HepG2 (cell line): Measurements from ENCODE around the gene SNX21. TPM values are rescaled to one million over a fixed set of nuclear protein-coding genes. Genes with fewer than 3 reads are reported as not detected.
A peak's percentile ranks its signal among the peaks of the same experiment; 100 is the strongest.

Experiments used
- ATAC-seq: fragments of 200-7000 bp; cut with Tn5 transposase; 3 replicates; pipeline ENCODE4 v1.9.1; 2020; ENCODE audit warnings: mild to moderate bottlenecking, moderate library complexity
- BruUV-seq: library from RNA; stranded (reverse); fragments of 400-500 nt; replicated peaks from 2 replicates; lab custom pipeline; 2021; lab: Mats Ljungman, UMichigan
- CTCF ChIA-PET: fragments of 300-600 bp; formaldehyde crosslinking; extraction: SDS; loops from one replicate; lab custom pipeline; 2021; ENCODE audit warnings: low total read pairs, inconsistent platforms, low intra/inter-chr PET ratio; lab: Yijun Ruan, JAX
- POLR2A ChIA-PET: fragments of 350-600 bp; sonication (Branson Sonifier 250); formaldehyde crosslinking; loops from one replicate; lab custom pipeline; 2020; ENCODE audit warnings: antibody characterized with exemption, inconsistent platforms; lab: Yijun Ruan, JAX
- DNase-seq: peaks from one replicate; pipeline ENCODE4 v3.0.0-alpha.2; 2015; ENCODE audit warnings: low spot score
- FAIRE-seq: peaks from 3 replicates; lab custom pipeline; 2011; peaks lifted over from hg19 to GRCh38; lab: Jason Lieb, UNC
- H2AFZ ChIP-seq: one replicate; pipeline ENCODE4 v1.6.1; 2011; ENCODE audit warnings: low read length, inconsistent platforms
- H3K27ac ChIP-seq: fragments of 300-600 bp; 3 replicates; pipeline ENCODE4 v1.8.0; 2011; ENCODE audit warnings: mixed run types, mild to moderate bottlenecking, mixed read lengths, low read length, inconsistent platforms; ENCODE audit not compliant: insufficient read depth; ENCODE audit errors: extremely low read length
- H3K27me3 ChIP-seq, 2 experiments: fragments of 200-600 bp in 1 of 2; 2 replicates in 1 of 2; 3 replicates in 1 of 2; pipeline versions ENCODE4 v1.6.0 to v1.8.0; 2011; ENCODE audit warnings: low read length in 2 of 2, mild to moderate bottlenecking in 2 of 2, moderate library complexity in 2 of 2, inconsistent platforms in 1 of 2; ENCODE audit not compliant: insufficient read depth in 2 of 2, control insufficient read depth in 1 of 2
- H3K36me3 ChIP-seq, 2 experiments: fragments of 200-600 bp in 1 of 2; replicated peaks in 1 of 2; 2 replicates in 1 of 2; 3 replicates in 1 of 2; pipeline versions ENCODE4 v1.5.1 to v1.8.0; 2011; ENCODE audit warnings: low read length in 2 of 2, inconsistent platforms in 1 of 2; ENCODE audit not compliant: insufficient read depth in 2 of 2, control insufficient read depth in 1 of 2
- H3K4me1 ChIP-seq: 2 replicates; pipeline ENCODE4 v1.5.1; 2012; ENCODE audit warnings: low read length, inconsistent platforms; ENCODE audit not compliant: insufficient read depth
- H3K4me2 ChIP-seq: 2 replicates; pipeline ENCODE4 v1.6.0; 2011; ENCODE audit warnings: low read depth, low read length, inconsistent platforms
- H3K4me3 ChIP-seq, 3 experiments: fragments of 200-600 bp in 1 of 3; sonication (generic), shearing (Covaris generic) in 1 of 3; replicated peaks in 1 of 3; 2 replicates each; pipeline ENCODE4 v1.5.1; 2011 to 2016; ENCODE audit warnings: low read length in 3 of 3, inconsistent platforms in 2 of 3, low read depth in 2 of 3, mild to moderate bottlenecking in 2 of 3, control low read depth in 1 of 3, mixed read lengths in 1 of 3; ENCODE audit not compliant: insufficient read depth in 1 of 3
- H3K79me2 ChIP-seq: one replicate; pipeline ENCODE4 v1.6.1; 2011; ENCODE audit warnings: low read length, inconsistent platforms; ENCODE audit not compliant: insufficient read depth
- H3K9ac ChIP-seq: 2 replicates; pipeline ENCODE4 v1.6.0; 2011; ENCODE audit warnings: mild to moderate bottlenecking, low read depth, low read length, inconsistent platforms; ENCODE audit not compliant: insufficient read depth
- H3K9me3 ChIP-seq: 2 replicates; pipeline ENCODE4 v1.5.1; 2012; ENCODE audit warnings: mild to moderate bottlenecking, low read length
- H4K20me1 ChIP-seq: 2 replicates; pipeline ENCODE4 v1.6.0; 2011; ENCODE audit warnings: inconsistent platforms, mild to moderate bottlenecking, low read length, moderate library complexity; ENCODE audit not compliant: insufficient read depth
- ATF7 ChIP-seq, 2 experiments: fragments of 450-650 bp in 1 of 2; sonication (generic) in 1 of 2; formaldehyde crosslinking in 1 of 2; IDR thresholded peaks; 2 replicates each; pipeline versions ENCODE4 v1.4.0 to v1.6.1; 2016 to 2020; ENCODE audit warnings: antibody characterized with exemption in 1 of 2, mild to moderate bottlenecking in 1 of 2, missing genetic modification reagents in 1 of 2
- E2F5 ChIP-seq: sonication (generic); formaldehyde crosslinking; conservative IDR thresholded peaks from 2 replicates; pipeline ENCODE4 v1.4.0; 2020; ENCODE audit warnings: missing genetic modification reagents
- FIP1L1 ChIP-seq: fragments of 200-400 bp; formaldehyde crosslinking; IDR thresholded peaks from 2 replicates; pipeline ENCODE4 v1.6.1; 2018; ENCODE audit warnings: low read depth, mild to moderate bottlenecking, low read length, moderate library complexity, borderline replicate concordance; ENCODE audit not compliant: insufficient read depth
- FOXK1 ChIP-seq: sonication (generic); formaldehyde crosslinking; IDR thresholded peaks from 2 replicates; pipeline ENCODE4 v1.4.0; 2020; ENCODE audit warnings: low read depth, missing genetic modification reagents, borderline replicate concordance
- NFE2L1 ChIP-seq: sonication (generic); formaldehyde crosslinking; IDR thresholded peaks from 2 replicates; pipeline ENCODE4 v1.4.0; 2020; ENCODE audit warnings: missing genetic modification reagents, mild to moderate bottlenecking, borderline replicate concordance
- TFDP2 ChIP-seq: sonication (generic); formaldehyde crosslinking; IDR thresholded peaks from 2 replicates; pipeline ENCODE4 v1.4.0; 2020; ENCODE audit warnings: missing genetic modification reagents
- ZNF280B ChIP-seq: sonication (generic); formaldehyde crosslinking; IDR thresholded peaks from 2 replicates; pipeline ENCODE4 v1.5.0; 2020; ENCODE audit warnings: missing genetic modification reagents, mild to moderate bottlenecking, borderline replicate concordance
- ZNF432 ChIP-seq: sonication (generic); formaldehyde crosslinking; IDR thresholded peaks from 2 replicates; pipeline ENCODE4 v1.5.0; 2020; ENCODE audit warnings: missing genetic modification reagents, mild to moderate bottlenecking, borderline replicate concordance
- ZNF558 ChIP-seq: sonication (generic); formaldehyde crosslinking; IDR thresholded peaks from 2 replicates; pipeline ENCODE4 v1.9.0; 2022; ENCODE audit warnings: mild to moderate bottlenecking, missing genetic modification reagents, borderline replicate concordance
- ZNF740 ChIP-seq: sonication (generic); formaldehyde crosslinking; IDR thresholded peaks from 2 replicates; pipeline ENCODE4 v1.4.0; 2020; ENCODE audit warnings: missing genetic modification reagents
- ZSCAN21 ChIP-seq: sonication (generic); formaldehyde crosslinking; IDR thresholded peaks from 2 replicates; pipeline ENCODE4 v1.8.0; 2022; ENCODE audit warnings: mild to moderate bottlenecking, missing genetic modification reagents, moderate library complexity, borderline replicate concordance
- ZSCAN29 ChIP-seq: sonication (generic); formaldehyde crosslinking; conservative IDR thresholded peaks from 2 replicates; pipeline ENCODE4 v1.4.0; 2020; ENCODE audit warnings: mild to moderate bottlenecking, missing genetic modification reagents
- WGBS: methylation state at CpG from one replicate; pipeline ENCODE4 v1.1.6; 2017; ENCODE audit warnings: low lambda C conversion rate; 5-methylcytosine and 5-hydroxymethylcytosine counted together
- in situ Hi-C: cut with HindIII; loops from 2 replicates; pipeline ENCODE4 v1.10.0; 2017; ENCODE audit warnings: low pct_unique_long_range_greater_than_20kb; ENCODE audit not compliant: extremely low pct_ligation_motif_present
- intact Hi-C: fragments of 100-400 bp; cut with micrococcal nuclease; formaldehyde crosslinking; loops from one replicate; pipeline ENCODE4 v1.10.0; 2022; ENCODE audit not compliant: unreplicated experiment
- polyA plus RNA-seq, 8 experiments: library from polyadenylated mRNA; depleted of rRNA in 3 of 8; stranded (reverse) in 7 of 8; unstranded in 1 of 8; fragments of >200 nt; fragmentation: Illumina TruSeq in 4 of 8; extraction: Trizol in 4 of 8; gene quantifications; 2 replicates each; pipeline versions ENCODE4 v1.2.1 to v1.2.3, GENCODE V29; 2011 to 2016; ENCODE audit warnings: low read depth in 4 of 8, missing spikeins in 1 of 8, mixed read lengths in 1 of 8; ENCODE audit not compliant: insufficient read depth in 1 of 8
- total RNA-seq, 5 experiments: library from RNA; depleted of rRNA; stranded (reverse); fragments of >200 nt; fragmentation: Illumina TruSeq; extraction: Trizol; gene quantifications; 2 replicates each; pipeline ENCODE4 v1.2.3, GENCODE V29; 2016; ENCODE audit warnings: low read depth in 1 of 5

SNX21 gene
- total and polyA plus RNA-seq, 2 of the 13 experiments (the other 11 are each of a cell fraction or from before 2014, with no cell fraction given), result 7.7 to 12.8 TPM

- H3K4me2 ChIP-seq, result no peak overlapping the region
- in situ Hi-C loops, result no loop called here
Measured at GRCh38 chr20:45816951-45817350, 16.6 kb upstream of the SNX21 start.

GRCh38 chr20:45817376-45818194 is 16.0 kb upstream of the SNX21 start:
- Histone ChIP-seq H3K36me3 (peaks cover 4 to 10% of the 10 kb centered on the region in 2 experiments), H2AFZ (no peak overlapping the region), H3K27me3 (no peaks in the 10 kb centered on the region), H3K27ac (no peak overlapping the region), H4K20me1 (no peaks in the 10 kb centered on the region), H3K4me2 (no peak overlapping the region), H3K79me2 (peaks cover 15% of the 10 kb centered on the region), H3K9me3 (no peaks in the 10 kb centered on the region), H3K4me3 (no peak overlapping the region), H3K9ac (no peak overlapping the region), H3K4me1 (peaks cover 36% of the 10 kb centered on the region)
- no peak for ATAC-seq
- DNase-seq, result no peak
- no peak for FAIRE-seq
- intact Hi-C loops (no loop called here), in situ Hi-C loops (no loop called here)
- CTCF ChIA-PET, result no interaction called here
- no TSS peak for BruUV-seq
- WGBS, result 83% methylated on average over 9 of the region's 9 CpGs
- POLR2A ChIA-PET, result interaction anchor here (1.0 to 1.3 kb wide), 3 partner anchors 8 to 116 kb away, joined by 3 to 4 read pairs (median 3); partner anchors contain the start of genes DNTTIP1, PCIF1 and WFDC3
- TF ChIP-seq ZNF280B (CRISPR knock-in tag) (0 out of 2 replicates have a peak, but pooled peaks have one; percentile 24), NFE2L1 (CRISPR knock-in tag) (no peak), E2F5 (CRISPR knock-in tag) (no peak), FIP1L1 (no peak), ZSCAN29 (CRISPR knock-in tag) (no peak), TFDP2 (no peak), ZNF432 (CRISPR knock-in tag) (no peak), ATF7 (IDR thresholded peaks at IDR 0.05) (peak; percentile 13; the same call in 1 of the 2 replicates), ATF7 (CRISPR knock-in tag; IDR thresholded peaks at IDR 0.05) (no peak)

More at GRCh38 chr20:45816951-45817350, 16.6 kb upstream of the SNX21 start:
- WGBS, result 93% methylated on average over 3 of the region's 3 CpGs
- Histone ChIP-seq H3K4me1 (peaks cover 32% of the 10 kb centered on the region), H3K9ac (no peak overlapping the region), H4K20me1 (no peaks in the 10 kb centered on the region), H2AFZ (no peak overlapping the region), H3K79me2 (peaks cover 15% of the 10 kb centered on the region), H3K9me3 (no peaks in the 10 kb centered on the region), H3K4me3 (no peak overlapping the region), H3K36me3 (peaks cover 4 to 10% of the 10 kb centered on the region in 2 experiments), H3K27ac (no peak overlapping the region), H3K27me3 (no peaks in the 10 kb centered on the region)
- TF ChIP-seq ZSCAN21 (no peak), FOXK1 (CRISPR knock-in tag) (no peak), ZNF740 (CRISPR knock-in tag) (peak; percentile 37; the same call in 1 of the 2 replicates), ZNF558 (0 out of 2 replicates have a peak, but pooled peaks have one; percentile 49)
- ChIA-PET CTCF (no interaction called here), POLR2A (interaction anchor here (1.0 to 1.3 kb wide), 2 partner anchors 25 to 117 kb away, joined by 3 to 4 read pairs; partner anchors contain the start of genes DNTTIP1, PCIF1 and WFDC3)
- ATAC-seq (no peak), DNase-seq (no peak), FAIRE-seq (no peak)
- BruUV-seq, result no TSS peak
- intact Hi-C loops, result no loop called here
